Smooth muscle cell (in vitro differentiated cells): ENCODE measurements around the gene PCDHGA1. TPM values are rescaled to one million over a fixed set of nuclear protein-coding genes. Genes with fewer than 3 reads are reported as not detected.
"Not testable (repeated sequence)": the region's sequence is repeated elsewhere in the genome, so short reads cannot be mapped to it uniquely, and the experiment has no call there.

ENCODE experiments used
- DNase-seq: peaks from one replicate; lab custom pipeline; 2025; ENCODE audit not compliant: unreplicated experiment; lab: John Stamatoyannopoulos, UW
- H2AFZ ChIP-seq: fragments of 200-600 bp; sonication (generic); 2 replicates; pipeline ENCODE4 v1.6.0; 2016; ENCODE audit warnings: antibody characterized with exemption, low read depth, mild to moderate bottlenecking
- H3F3A ChIP-seq: fragments of 200-600 bp; sonication (generic); 2 replicates; pipeline ENCODE4 v1.6.0; 2017; ENCODE audit warnings: antibody characterized with exemption, low read depth
- H3K27ac ChIP-seq: fragments of 200-600 bp; sonication (generic); 2 replicates; pipeline ENCODE4 v1.5.1; 2016; ENCODE audit warnings: low read depth, mild to moderate bottlenecking
- H3K27me3 ChIP-seq: fragments of 200-600 bp; sonication (generic); 2 replicates; pipeline ENCODE4 v1.6.1; 2016; ENCODE audit warnings: low read depth, mild to moderate bottlenecking
- H3K36me3 ChIP-seq: fragments of 200-600 bp; sonication (generic); 2 replicates; pipeline ENCODE4 v1.5.1; 2016; ENCODE audit warnings: low read depth
- H3K4me1 ChIP-seq: fragments of 200-600 bp; sonication (generic); 2 replicates; pipeline ENCODE4 v1.5.1; 2016; ENCODE audit warnings: low read depth
- H3K4me2 ChIP-seq: fragments of 200-600 bp; sonication (generic); 2 replicates; pipeline ENCODE4 v1.6.0; 2016; ENCODE audit warnings: mild to moderate bottlenecking
- H3K4me3 ChIP-seq: fragments of 200-600 bp; sonication (generic); 2 replicates; pipeline ENCODE4 v1.5.1; 2016; ENCODE audit warnings: mild to moderate bottlenecking
- H3K79me2 ChIP-seq: fragments of 200-600 bp; sonication (generic); 2 replicates; pipeline ENCODE4 v1.6.0; 2016; ENCODE audit warnings: low read depth, mild to moderate bottlenecking
- H3K9ac ChIP-seq: fragments of 200-600 bp; sonication (generic); 2 replicates; pipeline ENCODE4 v1.6.0; 2016; ENCODE audit warnings: low read depth
- H3K9me3 ChIP-seq: fragments of 200-600 bp; sonication (generic); replicated peaks from 2 replicates; pipeline ENCODE4 v1.5.1; 2016; ENCODE audit warnings: low read depth
- H4K20me1 ChIP-seq: fragments of 200-600 bp; sonication (generic); 2 replicates; pipeline ENCODE4 v1.6.0; 2016; ENCODE audit warnings: low read depth
- CTCF ChIP-seq: fragments of 200-600 bp; sonication (generic); IDR thresholded peaks from 2 replicates; pipeline ENCODE4 v1.5.1; 2017; ENCODE audit warnings: borderline replicate concordance, mild to moderate bottlenecking, antibody characterized with exemption; ENCODE audit not compliant: insufficient read depth, poor library complexity, severe bottlenecking
- WGBS: methylation state at CpG from one replicate; pipeline ENCODE4 v1.1.7; 2016; ENCODE audit warnings: low lambda C conversion rate; 5-methylcytosine and 5-hydroxymethylcytosine counted together
- polyA plus RNA-seq: library from polyadenylated mRNA; unstranded; fragments of >200 nt; fragmentation: Nextera tagmentation; extraction: Ambion mirVana; gene quantifications from 2 replicates; pipeline ENCODE4 v1.2.1, GENCODE V29; 2016
- total RNA-seq: library from RNA; depleted of rRNA; stranded (reverse); fragments of >200 nt; gene quantifications from 2 replicates; pipeline ENCODE4 v1.2.3, GENCODE V29; 2014

Gene PCDHGA1
- total and polyA plus RNA-seq, 2 experiments from 2014 or later, result 0.05 to 0.63 TPM

GRCh38 chr5:141417494-141418172 lies 87.3 kb downstream of the PCDHGA1 start, which contains the start of gene PCDHGB7:
TSS of gene PCDHGB7 (plus strand) at chr5:141417677. CDS start at chr5:141417860, 183 bp downstream.
- H3K9ac ChIP-seq, result peak within 1 kb of the TSS; percentile 51

GRCh38 chr5:141419074-141419880 lies 89.0 kb downstream of the PCDHGA1 start:
- Histone ChIP-seq H3K79me2 (peaks cover 75% of the 10 kb centered on the region), H3K36me3 (peaks cover 47% of the 10 kb centered on the region), H3F3A (peaks cover 5% of the 10 kb centered on the region), H3K9me3 (peaks cover 34% of the 10 kb centered on the region), H3K27ac (no peak overlapping the region), H3K9ac (no peak overlapping the region), H2AFZ (no peak overlapping the region), H3K4me2 (no peak overlapping the region), H3K4me3 (no peak overlapping the region), H3K4me1 (peaks cover 5% of the 10 kb centered on the region), H3K27me3 (no peaks in the 10 kb centered on the region), H4K20me1 (no peaks in the 10 kb centered on the region)
- 97% methylated on average over 63 of the region's 74 CpGs for WGBS
- no peak for DNase-seq
- no peak for TF ChIP-seq CTCF

More at GRCh38 chr5:141417494-141418172, 87.3 kb downstream of the PCDHGA1 start, which contains the start of gene PCDHGB7:
- not testable (repeated sequence) for H3K4me1 ChIP-seq, H3K27me3 ChIP-seq, H3F3A ChIP-seq, H4K20me1 ChIP-seq
- Histone ChIP-seq H3K36me3 (peaks cover 32% of the 10 kb centered on the region), H3K27ac (peak within 1 kb of the TSS; percentile 57), H3K4me3 (peak within 1 kb of the TSS; percentile 55), H3K9me3 (peaks cover 20% of the 10 kb centered on the region), H3K4me2 (peak within 1 kb of the TSS; percentile 83), H3K79me2 (peaks cover 69% of the 10 kb centered on the region), H2AFZ (peak within 1 kb of the TSS; percentile 43)
- WGBS, result 6% methylated on average over 47 of the region's 47 CpGs
- peak; percentile 36 for DNase-seq
- TF ChIP-seq CTCF, result peak; percentile 78

GRCh38 chr5:141420855-141421488 lies 90.7 kb downstream of the PCDHGA1 start, which contains the start of gene PCDHGA11:
TSS of gene PCDHGA11 (plus strand) at chr5:141421051. CDS start at chr5:141421228, 177 bp downstream.
- Histone ChIP-seq H3K4me1 (peaks cover 5% of the 10 kb centered on the region), H3K9me3 (peaks cover 51% of the 10 kb centered on the region), H3K27ac (no peak within 1 kb of the TSS), H3F3A (peaks cover 5% of the 10 kb centered on the region), H3K79me2 (peaks cover 79% of the 10 kb centered on the region), H4K20me1 (no peaks in the 10 kb centered on the region), H3K36me3 (peaks cover 57% of the 10 kb centered on the region), H3K27me3 (no peaks in the 10 kb centered on the region), H3K4me3 (peak within 1 kb of the TSS; percentile 50), H2AFZ (peak within 1 kb of the TSS; percentile 44), H3K4me2 (peak within 1 kb of the TSS; percentile 67), H3K9ac (peak within 1 kb of the TSS; percentile 19)
- 38% methylated on average over 42 of the region's 42 CpGs for WGBS
- TF ChIP-seq CTCF, result peak; percentile 30
- DNase-seq, result no peak
